Endothelial cell (in vitro differentiated cells): ENCODE measurements around the gene HEXD. TPM values are rescaled to one million over a fixed set of nuclear protein-coding genes. Genes with fewer than 3 reads are reported as not detected.
A peak's percentile ranks its signal among the peaks of the same experiment; 100 is the strongest.

Experiments used
- DNase-seq: peaks from one replicate; pipeline ENCODE4 v3.0.0; 2021; ENCODE audit warnings: low spot score
- H3K27ac Mint-ChIP-seq: one replicate; pipeline ENCODE4 v1.8.0; 2021; ENCODE audit warnings: mixed read lengths, inconsistent platforms; ENCODE audit not compliant: unreplicated experiment
- H3K27me3 Mint-ChIP-seq: one replicate; pipeline ENCODE4 v1.8.0; 2021; ENCODE audit warnings: mild to moderate bottlenecking, moderate library complexity, mixed read lengths, inconsistent platforms; ENCODE audit not compliant: unreplicated experiment
- H3K36me3 Mint-ChIP-seq: one replicate; pipeline ENCODE4 v1.8.0; 2021; ENCODE audit warnings: mild to moderate bottlenecking, low read depth, mixed read lengths, inconsistent platforms; ENCODE audit not compliant: unreplicated experiment
- H3K4me1 Mint-ChIP-seq: one replicate; pipeline ENCODE4 v1.8.0; 2021; ENCODE audit warnings: mild to moderate bottlenecking, mixed read lengths, inconsistent platforms; ENCODE audit not compliant: unreplicated experiment
- H3K4me3 Mint-ChIP-seq: one replicate; pipeline ENCODE4 v1.8.0; 2021; ENCODE audit warnings: mild to moderate bottlenecking, mixed read lengths, inconsistent platforms; ENCODE audit not compliant: unreplicated experiment
- H3K9me3 Mint-ChIP-seq: one replicate; pipeline ENCODE4 v1.8.0; 2021; ENCODE audit warnings: mixed read lengths, inconsistent platforms; ENCODE audit not compliant: unreplicated experiment
- CTCF ChIP-seq: fragments of 200-600 bp; sonication (generic); IDR thresholded peaks from one replicate; pipeline ENCODE4 v1.5.0; 2021; ENCODE audit warnings: antibody characterized with exemption; ENCODE audit not compliant: unreplicated experiment
- long read RNA-seq: library from polyadenylated mRNA; unstranded; transcript quantifications from one replicate; pipeline ENCODE4 v2.0.0, GENCODE V29; 2020; ENCODE audit not compliant: unreplicated experiment
- total RNA-seq: library from RNA; stranded (reverse); fragmentation: NEBNext Ultra II Directional; extraction: Animal tissue kit (Norgen Biotek cat#: 25700); gene quantifications from one replicate; pipeline ENCODE4 v1.2.1, GENCODE V29; 2021; ENCODE audit not compliant: unreplicated experiment

The HEXD gene
- 22.0 TPM for total RNA-seq
- long read RNA-seq, partial matches to known transcripts = 0 of 5 reads
- long read RNA-seq, other reads (novel, unspliced or antisense) = 2 of 5 reads

- H3K27me3 Mint-ChIP-seq = peaks cover 1% of the 10 kb centered on the region
- peaks cover 22% of the 10 kb centered on the region for H3K36me3 Mint-ChIP-seq
- no peak for TF ChIP-seq CTCF
- no peaks in the 10 kb centered on the region for H3K4me1 Mint-ChIP-seq
- peaks cover 4% of the 10 kb centered on the region for H3K9me3 Mint-ChIP-seq
- peak within 1 kb of the TSS; percentile 89 for H3K4me3 Mint-ChIP-seq
- no peak within 1 kb of the TSS for H3K27ac Mint-ChIP-seq
- DNase-seq = peak; percentile 84
These were observed at the start of gene HEXD, which contains the start of gene OGFOD3 for GRCh38 chr17:82418001-82418986. Gene HEXD (plus strand): TSS chr17:82418347. CDS start chr17:82419800, 1,453 bp downstream. Gene OGFOD3 (minus strand): TSS chr17:82418586. CDS start chr17:82418485, 101 bp downstream.

GRCh38 chr17:82369211-82369610 is 48.9 kb upstream of the HEXD start:
- no peak for DNase-seq
- Mint-ChIP-seq H3K4me3 (no peak overlapping the region), H3K4me1 (peaks cover 7% of the 10 kb centered on the region), H3K36me3 (peaks cover 4% of the 10 kb centered on the region), H3K27ac (no peak overlapping the region), H3K9me3 (no peaks in the 10 kb centered on the region), H3K27me3 (peaks cover 9% of the 10 kb centered on the region)
- no peak for TF ChIP-seq CTCF

GRCh38 chr17:82370471-82371332 is 47.4 kb upstream of the HEXD start:
- no peaks in the 10 kb centered on the region for H3K36me3 Mint-ChIP-seq
- H3K4me1 Mint-ChIP-seq = peaks cover 4% of the 10 kb centered on the region
- H3K4me3 Mint-ChIP-seq = no peak overlapping the region
- peaks cover 9% of the 10 kb centered on the region for H3K27me3 Mint-ChIP-seq
- no peak for TF ChIP-seq CTCF
- DNase-seq = no peak
- H3K27ac Mint-ChIP-seq = no peak overlapping the region
- no peaks in the 10 kb centered on the region for H3K9me3 Mint-ChIP-seq

- DNase-seq = no peak
- Mint-ChIP-seq H3K27ac (no peak within 1 kb of the TSS), H3K9me3 (no peaks in the 10 kb centered on the region), H3K4me3 (no peak within 1 kb of the TSS), H3K36me3 (no peaks in the 10 kb centered on the region), H3K27me3 (peaks cover 10% of the 10 kb centered on the region), H3K4me1 (peaks cover 4% of the 10 kb centered on the region)
- no peak for TF ChIP-seq CTCF
These were observed 46.6 kb upstream of the HEXD start, which contains the start of gene UTS2R for GRCh38 chr17:82371333-82372248. Gene UTS2R (plus strand): TSS chr17:82371765. CDS start chr17:82374325, 2,560 bp downstream.
